SK-N-SH (cell line): Measurements from ENCODE around the gene TFF3. TPM values are rescaled to one million over a fixed set of nuclear protein-coding genes. Genes with fewer than 3 reads are reported as not detected.

Source experiments
- CTCF ChIA-PET: fragments of 300-600, 350-600 bp; formaldehyde crosslinking; extraction: SDS; loops from one replicate; lab custom pipeline; 2021; lab: Yijun Ruan, JAX
- POLR2A ChIA-PET: fragments of 350-600 bp; sonication (Branson Sonifier 250); formaldehyde crosslinking; extraction: SDS; loops from one replicate; lab custom pipeline; 2020; ENCODE audit warnings: antibody characterized with exemption, inconsistent platforms; lab: Yijun Ruan, JAX
- DNase-seq: peaks from one replicate; pipeline ENCODE4 v3.0.0; 2012
- H2AFZ ChIP-seq: fragments of 200-600 bp; sonication (generic); 2 replicates; pipeline ENCODE4 v1.8.1; 2016; ENCODE audit warnings: antibody characterized with exemption, mild to moderate bottlenecking, low read depth
- H3F3A ChIP-seq: fragments of 200-600 bp; sonication (generic); replicated peaks from 2 replicates; pipeline ENCODE3; 2016; ENCODE audit warnings: antibody characterized with exemption, mild to moderate bottlenecking; ENCODE audit not compliant: insufficient read depth
- H3K27ac ChIP-seq, 2 experiments: fragments of 200-500 bp in 1 of 2; fragments of 200-600 bp in 1 of 2; sonication (Bioruptor generic) in 1 of 2; sonication (generic), shearing (Covaris generic) in 1 of 2; 2 replicates each; pipeline versions ENCODE4 v1.5.1 to v1.6.1; 2014 to 2016; ENCODE audit warnings: low read depth in 2 of 2, inconsistent platforms in 1 of 2, low read length in 1 of 2, mild to moderate bottlenecking in 1 of 2, mixed read lengths in 1 of 2
- H3K27me3 ChIP-seq: fragments of 200-600 bp; sonication (generic), shearing (Covaris generic); 2 replicates; pipeline ENCODE4 v1.6.1; 2016; ENCODE audit warnings: mixed run types; ENCODE audit not compliant: insufficient read depth
- H3K36me3 ChIP-seq, 2 experiments: fragments of 200-500 bp in 1 of 2; fragments of 200-600 bp in 1 of 2; sonication (Bioruptor generic) in 1 of 2; sonication (generic) in 1 of 2; replicated peaks in 1 of 2; 2 replicates each; pipeline versions ENCODE3 to v1.5.1; 2014 to 2016; ENCODE audit warnings: low read length in 1 of 2, mild to moderate bottlenecking in 1 of 2; ENCODE audit not compliant: insufficient read depth in 2 of 2, control insufficient read depth in 1 of 2
- H3K4me1 ChIP-seq, 2 experiments: fragments of 200-500 bp in 1 of 2; fragments of 200-600 bp in 1 of 2; sonication (Bioruptor generic) in 1 of 2; sonication (generic), shearing (Covaris generic) in 1 of 2; 2 replicates each; pipeline versions ENCODE4 v1.5.1 to v1.6.1; 2014 to 2016; ENCODE audit warnings: low read depth in 1 of 2, low read length in 1 of 2, mixed run types in 1 of 2; ENCODE audit not compliant: insufficient read depth in 2 of 2, control insufficient read depth in 1 of 2
- H3K4me2 ChIP-seq: fragments of 200-600 bp; sonication (generic), shearing (Covaris generic); 2 replicates; pipeline ENCODE4 v1.6.1; 2017; ENCODE audit warnings: mixed run types
- H3K4me3 ChIP-seq, 2 experiments: fragments of 200-500 bp in 1 of 2; fragments of 200-600 bp in 1 of 2; sonication (Bioruptor generic) in 1 of 2; sonication (generic), shearing (Covaris generic) in 1 of 2; 2 replicates each; pipeline versions ENCODE4 v1.5.1 to v1.8.1; 2014 to 2016; ENCODE audit warnings: low read depth in 2 of 2, inconsistent platforms in 1 of 2, low read length in 1 of 2, mild to moderate bottlenecking in 1 of 2, mixed read lengths in 1 of 2, moderate library complexity in 1 of 2
- H3K79me2 ChIP-seq: fragments of 200-600 bp; sonication (generic); 2 replicates; pipeline ENCODE4 v1.8.1; 2017; ENCODE audit warnings: mild to moderate bottlenecking; ENCODE audit not compliant: insufficient read depth
- H3K9ac ChIP-seq: fragments of 200-600 bp; sonication (generic); 2 replicates; pipeline ENCODE4 v1.6.1; 2017; ENCODE audit warnings: mixed run types
- H3K9me2 ChIP-seq: fragments of 200-600 bp; sonication (generic); 2 replicates; pipeline ENCODE4 v1.6.1; 2017; ENCODE audit warnings: mixed run types
- H3K9me3 ChIP-seq: fragments of 200-600 bp; sonication (generic); 2 replicates; pipeline ENCODE4 v1.6.1; 2017; ENCODE audit warnings: mixed run types, mild to moderate bottlenecking, moderate library complexity
- H4K20me1 ChIP-seq: fragments of 200-600 bp; sonication (generic); 2 replicates; pipeline ENCODE4 v1.6.1; 2017; ENCODE audit warnings: mild to moderate bottlenecking, mixed run types; ENCODE audit not compliant: insufficient read depth
- EZH2phosphoT487 ChIP-seq: fragments of 200-600 bp; sonication (generic); IDR thresholded peaks from 2 replicates; pipeline ENCODE4 v1.6.1; 2017; ENCODE audit warnings: low read depth, mixed run types, mild to moderate bottlenecking, antibody characterized with exemption, moderate library complexity, borderline replicate concordance
- FOXM1 ChIP-seq: IDR thresholded peaks from 2 replicates; pipeline ENCODE4 v1.4.0; 2012; ENCODE audit warnings: low read depth, mild to moderate bottlenecking
- GATA2 ChIP-seq: sonication (generic); formaldehyde crosslinking; IDR thresholded peaks from 2 replicates; pipeline ENCODE4 v1.5.0; 2020; ENCODE audit warnings: mild to moderate bottlenecking, missing genetic modification reagents
- RAD21 ChIP-seq: IDR thresholded peaks from 2 replicates; pipeline ENCODE4 v1.6.1; 2012; ENCODE audit warnings: mild to moderate bottlenecking, low read length
- RCOR1 ChIP-seq: fragments of 150-350 bp; IDR thresholded peaks from 2 replicates; pipeline ENCODE4 v1.6.1; 2017; ENCODE audit warnings: antibody characterized with exemption, low read length
- SMC3 ChIP-seq: IDR thresholded peaks from 2 replicates; pipeline ENCODE4 v1.6.1; 2012; ENCODE audit warnings: low read depth, low read length, improper control_type of control experiment
- TAF1 ChIP-seq: IDR thresholded peaks from 2 replicates; pipeline ENCODE4 v1.6.1; 2012; ENCODE audit warnings: low read depth, mild to moderate bottlenecking, low read length, moderate library complexity, borderline replicate concordance
- WGBS: methylation state at CpG from one replicate; pipeline ENCODE4 v1.1.6; 2017; ENCODE audit warnings: low lambda C conversion rate; 5-methylcytosine and 5-hydroxymethylcytosine counted together
- polyA plus RNA-seq, 3 experiments: library from polyadenylated mRNA; depleted of rRNA; stranded (reverse); fragments of >200 nt; gene quantifications; 2 replicates each; pipeline ENCODE4 v1.2.3, GENCODE V29; 2012
- TF ChIP-seq, protein P1 (sequence below): fragments of 150-350 bp; IDR thresholded peaks from 2 replicates; pipeline ENCODE4 v1.6.1; 2016; ENCODE audit warnings: mild to moderate bottlenecking, low read depth, low read length

The TFF3 gene
- polyA plus RNA-seq, 1 of the 3 experiments (the other 2 are of a cell fraction): not detected

DNA sequence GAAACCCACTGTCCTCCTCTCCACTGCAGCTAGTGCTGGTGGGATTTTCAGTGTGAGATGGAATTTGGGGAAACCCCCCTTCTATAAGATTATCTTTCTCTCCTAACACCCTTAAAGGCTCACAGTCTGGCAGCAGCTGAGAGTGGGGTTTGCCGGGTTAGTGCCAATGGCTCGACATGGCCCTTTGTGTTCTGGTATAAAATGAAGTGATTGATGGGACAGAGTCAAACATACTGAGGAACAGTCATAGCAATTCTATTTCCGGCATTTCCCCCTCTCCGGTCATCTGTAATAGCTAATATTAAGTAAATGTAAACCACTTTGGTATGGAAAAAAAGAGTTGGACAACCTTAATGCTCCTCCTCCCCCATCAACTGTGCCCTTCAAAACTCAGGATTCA is 37.6 kb downstream of the TFF3 start:
- H4K20me1 ChIP-seq: no peaks in the 10 kb centered on the region
- H3K36me3 ChIP-seq: no peaks in the 10 kb centered on the region
- no peaks in the 10 kb centered on the region for H3F3A ChIP-seq
- H3K9me2 ChIP-seq: no peaks in the 10 kb centered on the region
- 45% methylated on average over 4 of the region's 4 CpGs for WGBS
- POLR2A ChIA-PET: no interaction called here
- no peak for TF ChIP-seq FOXM1
- TF ChIP-seq, all 33 proteins: peak for 0
- Histone ChIP-seq H3K27me3 (no peaks in the 10 kb centered on the region), H3K9ac (no peak overlapping the region), H3K4me1 (no peaks in the 10 kb centered on the region; a peak in 1 of 4 replicates), H3K79me2 (no peaks in the 10 kb centered on the region), H2AFZ (no peak overlapping the region), H3K4me3 (no peak overlapping the region), H3K4me2 (no peak overlapping the region), H3K9me3 (no peaks in the 10 kb centered on the region), H3K27ac (no peak overlapping the region)
- CTCF ChIA-PET: interaction anchor here (0.5 to 2.4 kb wide), 3 partner anchors 32 to 132 kb away, joined by 3 to 7 read pairs (median 4); no protein-coding TSS in a partner anchor
- no peak for DNase-seq

DNA sequence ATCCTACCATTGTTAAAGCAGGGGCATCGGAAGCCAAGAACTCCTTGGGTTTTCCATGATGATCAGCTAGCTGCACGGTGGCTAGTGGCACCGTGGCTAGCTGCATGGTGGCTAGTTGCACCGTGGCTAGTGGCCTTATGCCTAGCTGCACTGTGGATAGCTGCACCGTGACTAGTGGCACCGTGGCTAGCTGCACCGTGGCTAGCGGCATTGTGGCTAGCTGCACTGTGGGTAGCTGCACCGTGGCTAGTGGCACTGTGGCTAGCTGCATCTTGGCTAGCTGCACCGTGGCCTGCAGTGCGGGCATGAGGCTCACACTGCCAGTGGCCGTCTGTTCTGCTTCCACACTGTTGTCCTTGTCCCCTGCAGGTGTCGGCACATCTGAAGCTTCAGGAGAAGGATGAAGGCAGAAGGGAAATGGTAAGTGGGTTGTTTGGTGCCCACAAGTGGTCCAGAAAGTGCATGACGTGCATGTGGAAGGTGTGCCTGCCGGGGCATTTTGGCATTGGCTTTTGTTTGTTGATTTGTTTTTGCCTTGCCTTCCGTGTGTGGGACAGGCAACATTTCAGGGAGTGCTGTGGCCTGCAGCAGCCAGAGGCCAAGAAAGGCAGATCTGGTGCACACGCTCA is 38.6 kb downstream of the TFF3 start:
- Histone ChIP-seq H3K4me2 (no peak overlapping the region), H4K20me1 (no peaks in the 10 kb centered on the region), H2AFZ (no peak overlapping the region), H3K4me3 (no peak overlapping the region), H3K27ac (no peak overlapping the region), H3K4me1 (no peaks in the 10 kb centered on the region; a peak in 1 of 4 replicates), H3K27me3 (no peaks in the 10 kb centered on the region), H3K79me2 (no peaks in the 10 kb centered on the region), H3K9ac (no peak overlapping the region), H3F3A (no peaks in the 10 kb centered on the region), H3K9me2 (no peaks in the 10 kb centered on the region), H3K9me3 (no peaks in the 10 kb centered on the region), H3K36me3 (no peaks in the 10 kb centered on the region)
- TF ChIP-seq, protein P1, sequence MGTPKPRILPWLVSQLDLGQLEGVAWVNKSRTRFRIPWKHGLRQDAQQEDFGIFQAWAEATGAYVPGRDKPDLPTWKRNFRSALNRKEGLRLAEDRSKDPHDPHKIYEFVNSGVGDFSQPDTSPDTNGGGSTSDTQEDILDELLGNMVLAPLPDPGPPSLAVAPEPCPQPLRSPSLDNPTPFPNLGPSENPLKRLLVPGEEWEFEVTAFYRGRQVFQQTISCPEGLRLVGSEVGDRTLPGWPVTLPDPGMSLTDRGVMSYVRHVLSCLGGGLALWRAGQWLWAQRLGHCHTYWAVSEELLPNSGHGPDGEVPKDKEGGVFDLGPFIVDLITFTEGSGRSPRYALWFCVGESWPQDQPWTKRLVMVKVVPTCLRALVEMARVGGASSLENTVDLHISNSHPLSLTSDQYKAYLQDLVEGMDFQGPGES: no peak
- TF ChIP-seq RAD21 (peak; percentile 37), TAF1 (no peak), FOXM1 (no peak)
- WGBS: 45% methylated on average over 13 of the region's 17 CpGs
- no peak for DNase-seq
- CTCF ChIA-PET: interaction anchor here (0.8 to 2.4 kb wide), 5 partner anchors 14 to 131 kb away, joined by 3 to 7 read pairs (median 3); no protein-coding TSS in a partner anchor
- POLR2A ChIA-PET: no interaction called here

DNA sequence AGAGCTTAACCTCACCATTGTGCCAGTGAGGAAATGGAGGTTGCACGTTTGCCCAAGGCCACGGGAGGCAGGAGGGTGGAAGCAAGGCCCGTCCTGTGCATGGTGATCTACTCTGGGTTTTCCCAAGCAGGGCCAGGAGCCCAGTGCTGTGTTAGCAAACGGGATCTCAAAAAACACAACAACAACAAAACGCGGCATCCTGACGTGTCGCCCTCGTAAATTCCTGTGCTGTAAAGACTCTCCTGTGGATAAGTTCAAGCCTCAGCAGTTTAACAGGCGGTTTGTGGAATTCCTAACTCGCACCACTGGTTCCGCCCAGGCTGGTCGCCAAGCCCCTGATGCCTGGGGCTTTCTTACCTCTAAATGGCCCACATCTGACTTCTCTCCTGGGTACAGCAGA is 39.1 kb downstream of the TFF3 start:
- TF ChIP-seq EZH2phosphoT487 (no peak), TAF1 (no peak), SMC3 (no peak), RCOR1 (no peak), GATA2 (CRISPR knock-in tag) (no peak)

More for the DNA sequence above, 39.1 kb downstream of the TFF3 start:
- Histone ChIP-seq H3K9me2 (no peaks in the 10 kb centered on the region), H3K27ac (no peak overlapping the region), H3K4me3 (no peak overlapping the region), H3K36me3 (no peaks in the 10 kb centered on the region), H3K27me3 (no peaks in the 10 kb centered on the region), H3K79me2 (no peaks in the 10 kb centered on the region), H4K20me1 (no peaks in the 10 kb centered on the region), H3F3A (no peaks in the 10 kb centered on the region), H3K4me1 (no peaks in the 10 kb centered on the region; a peak in 1 of 4 replicates), H2AFZ (no peak overlapping the region), H3K9ac (no peak overlapping the region), H3K4me2 (no peak overlapping the region), H3K9me3 (no peaks in the 10 kb centered on the region)
- WGBS: 62% methylated on average over 13 of the region's 13 CpGs
- ChIA-PET CTCF (interaction anchor here (0.8 to 2.4 kb wide), 6 partner anchors 14 to 131 kb away, joined by 3 to 7 read pairs (median 4); no protein-coding TSS in a partner anchor), POLR2A (no interaction called here)
- DNase-seq: no peak
